HepG2 (cell line): ENCODE results near the gene OST4. TPM values are rescaled to one million over a fixed set of nuclear protein-coding genes. Genes with fewer than 3 reads are reported as not detected.

ENCODE experiments used
- ATAC-seq: fragments of 200-7000 bp; cut with Tn5 transposase; 3 replicates; pipeline ENCODE4 v1.9.1; 2020; ENCODE audit warnings: mild to moderate bottlenecking, moderate library complexity
- BruUV-seq: library from RNA; stranded (reverse); fragments of 400-500 nt; replicated peaks from 2 replicates; lab custom pipeline; 2021; lab: Mats Ljungman, UMichigan
- CTCF ChIA-PET: fragments of 300-600 bp; formaldehyde crosslinking; extraction: SDS; loops from one replicate; lab custom pipeline; 2021; ENCODE audit warnings: low total read pairs, inconsistent platforms, low intra/inter-chr PET ratio; lab: Yijun Ruan, JAX
- POLR2A ChIA-PET: fragments of 350-600 bp; sonication (Branson Sonifier 250); formaldehyde crosslinking; loops from one replicate; lab custom pipeline; 2020; ENCODE audit warnings: antibody characterized with exemption, inconsistent platforms; lab: Yijun Ruan, JAX
- DNase-seq: peaks from one replicate; pipeline ENCODE4 v3.0.0-alpha.2; 2015; ENCODE audit warnings: low spot score
- FAIRE-seq: peaks from 3 replicates; lab custom pipeline; 2011; peaks lifted over from hg19 to GRCh38; lab: Jason Lieb, UNC
- H2AFZ ChIP-seq: one replicate; pipeline ENCODE4 v1.6.1; 2011; ENCODE audit warnings: low read length, inconsistent platforms
- H3K27ac ChIP-seq: fragments of 300-600 bp; 3 replicates; pipeline ENCODE4 v1.8.0; 2011; ENCODE audit warnings: mixed run types, mild to moderate bottlenecking, mixed read lengths, low read length, inconsistent platforms; ENCODE audit not compliant: insufficient read depth; ENCODE audit errors: extremely low read length
- H3K27me3 ChIP-seq, 2 experiments: fragments of 200-600 bp in 1 of 2; 2 replicates in 1 of 2; 3 replicates in 1 of 2; pipeline versions ENCODE4 v1.6.0 to v1.8.0; 2011; ENCODE audit warnings: low read length in 2 of 2, mild to moderate bottlenecking in 2 of 2, moderate library complexity in 2 of 2, inconsistent platforms in 1 of 2; ENCODE audit not compliant: insufficient read depth in 2 of 2, control insufficient read depth in 1 of 2
- H3K36me3 ChIP-seq, 2 experiments: fragments of 200-600 bp in 1 of 2; replicated peaks in 1 of 2; 2 replicates in 1 of 2; 3 replicates in 1 of 2; pipeline versions ENCODE4 v1.5.1 to v1.8.0; 2011; ENCODE audit warnings: low read length in 2 of 2, inconsistent platforms in 1 of 2; ENCODE audit not compliant: insufficient read depth in 2 of 2, control insufficient read depth in 1 of 2
- H3K4me1 ChIP-seq: 2 replicates; pipeline ENCODE4 v1.5.1; 2012; ENCODE audit warnings: low read length, inconsistent platforms; ENCODE audit not compliant: insufficient read depth
- H3K4me2 ChIP-seq: 2 replicates; pipeline ENCODE4 v1.6.0; 2011; ENCODE audit warnings: low read depth, low read length, inconsistent platforms
- H3K4me3 ChIP-seq, 3 experiments: fragments of 200-600 bp in 1 of 3; sonication (generic), shearing (Covaris generic) in 1 of 3; replicated peaks in 1 of 3; 2 replicates each; pipeline ENCODE4 v1.5.1; 2011 to 2016; ENCODE audit warnings: low read length in 3 of 3, inconsistent platforms in 2 of 3, low read depth in 2 of 3, mild to moderate bottlenecking in 2 of 3, control low read depth in 1 of 3, mixed read lengths in 1 of 3; ENCODE audit not compliant: insufficient read depth in 1 of 3
- H3K79me2 ChIP-seq: one replicate; pipeline ENCODE4 v1.6.1; 2011; ENCODE audit warnings: low read length, inconsistent platforms; ENCODE audit not compliant: insufficient read depth
- H3K9ac ChIP-seq: 2 replicates; pipeline ENCODE4 v1.6.0; 2011; ENCODE audit warnings: mild to moderate bottlenecking, low read depth, low read length, inconsistent platforms; ENCODE audit not compliant: insufficient read depth
- H3K9me3 ChIP-seq: 2 replicates; pipeline ENCODE4 v1.5.1; 2012; ENCODE audit warnings: mild to moderate bottlenecking, low read length
- H4K20me1 ChIP-seq: 2 replicates; pipeline ENCODE4 v1.6.0; 2011; ENCODE audit warnings: inconsistent platforms, mild to moderate bottlenecking, low read length, moderate library complexity; ENCODE audit not compliant: insufficient read depth
- AGO2 ChIP-seq: fragments of 200-400 bp; formaldehyde crosslinking; optimal IDR thresholded peaks from 2 replicates; pipeline ENCODE3; 2017; ENCODE audit warnings: mild to moderate bottlenecking, low read depth, low read length, moderate library complexity
- ARID4A ChIP-seq: sonication (generic); formaldehyde crosslinking; IDR thresholded peaks from 2 replicates; pipeline ENCODE4 v1.5.0; 2020; ENCODE audit warnings: mild to moderate bottlenecking, missing genetic modification reagents, borderline replicate concordance
- CREM ChIP-seq, 2 experiments: sonication (generic) in 1 of 2; formaldehyde crosslinking in 1 of 2; IDR thresholded peaks; 2 replicates each; pipeline versions ENCODE4 v1.4.0 to v1.6.1; 2016 to 2020; ENCODE audit warnings: antibody characterized with exemption in 1 of 2, mild to moderate bottlenecking in 1 of 2, missing genetic modification reagents in 1 of 2
- ISL2 ChIP-seq: sonication (generic); formaldehyde crosslinking; IDR thresholded peaks from 2 replicates; pipeline ENCODE4 v1.5.0; 2020; ENCODE audit warnings: missing genetic modification reagents
- KDM3A ChIP-seq: IDR thresholded peaks from 2 replicates; pipeline ENCODE4 v1.6.1; 2018; ENCODE audit warnings: low read depth, missing compliant biosample characterization
- KLF11 ChIP-seq: IDR thresholded peaks from 2 replicates; pipeline ENCODE4 v1.6.1; 2016; ENCODE audit warnings: missing compliant biosample characterization
- PAF1 ChIP-seq: IDR thresholded peaks from 2 replicates; pipeline ENCODE4 v1.6.1; 2016; ENCODE audit warnings: missing genetic modification reagents, missing compliant biosample characterization
- RXRA ChIP-seq: sonication (generic); formaldehyde crosslinking; IDR thresholded peaks from 2 replicates; pipeline ENCODE4 v1.5.1; 2020; ENCODE audit warnings: missing genetic modification reagents
- ZBTB20 ChIP-seq: sonication (generic); formaldehyde crosslinking; IDR thresholded peaks from 2 replicates; pipeline ENCODE4 v1.8.1; 2023; ENCODE audit warnings: missing genetic modification reagents, low read depth, mild to moderate bottlenecking, borderline replicate concordance
- ZNF572 ChIP-seq: sonication (generic); formaldehyde crosslinking; IDR thresholded peaks from 2 replicates; pipeline ENCODE4 v1.5.1; 2020; ENCODE audit warnings: mild to moderate bottlenecking, missing genetic modification reagents
- WGBS: methylation state at CpG from one replicate; pipeline ENCODE4 v1.1.6; 2017; ENCODE audit warnings: low lambda C conversion rate; 5-methylcytosine and 5-hydroxymethylcytosine counted together
- in situ Hi-C: cut with HindIII; loops from 2 replicates; pipeline ENCODE4 v1.10.0; 2017; ENCODE audit warnings: low pct_unique_long_range_greater_than_20kb; ENCODE audit not compliant: extremely low pct_ligation_motif_present
- intact Hi-C: fragments of 100-400 bp; cut with micrococcal nuclease; formaldehyde crosslinking; loops from one replicate; pipeline ENCODE4 v1.10.0; 2022; ENCODE audit not compliant: unreplicated experiment
- polyA plus RNA-seq, 8 experiments: library from polyadenylated mRNA; depleted of rRNA in 3 of 8; stranded (reverse) in 7 of 8; unstranded in 1 of 8; fragments of >200 nt; fragmentation: Illumina TruSeq in 4 of 8; extraction: Trizol in 4 of 8; gene quantifications; 2 replicates each; pipeline versions ENCODE4 v1.2.1 to v1.2.3, GENCODE V29; 2011 to 2016; ENCODE audit warnings: low read depth in 4 of 8, missing spikeins in 1 of 8, mixed read lengths in 1 of 8; ENCODE audit not compliant: insufficient read depth in 1 of 8
- total RNA-seq, 5 experiments: library from RNA; depleted of rRNA; stranded (reverse); fragments of >200 nt; fragmentation: Illumina TruSeq; extraction: Trizol; gene quantifications; 2 replicates each; pipeline ENCODE4 v1.2.3, GENCODE V29; 2016; ENCODE audit warnings: low read depth in 1 of 5
- TF ChIP-seq, protein P1 (sequence below): sonication (generic); formaldehyde crosslinking; IDR thresholded peaks from 2 replicates; pipeline ENCODE4 v1.9.0; 2022; ENCODE audit warnings: low read depth, missing genetic modification reagents

OST4 gene
- total and polyA plus RNA-seq, 2 of the 13 experiments (the other 11 are each of a cell fraction or from before 2014, with no cell fraction given): 498 to 584 TPM

DNA sequence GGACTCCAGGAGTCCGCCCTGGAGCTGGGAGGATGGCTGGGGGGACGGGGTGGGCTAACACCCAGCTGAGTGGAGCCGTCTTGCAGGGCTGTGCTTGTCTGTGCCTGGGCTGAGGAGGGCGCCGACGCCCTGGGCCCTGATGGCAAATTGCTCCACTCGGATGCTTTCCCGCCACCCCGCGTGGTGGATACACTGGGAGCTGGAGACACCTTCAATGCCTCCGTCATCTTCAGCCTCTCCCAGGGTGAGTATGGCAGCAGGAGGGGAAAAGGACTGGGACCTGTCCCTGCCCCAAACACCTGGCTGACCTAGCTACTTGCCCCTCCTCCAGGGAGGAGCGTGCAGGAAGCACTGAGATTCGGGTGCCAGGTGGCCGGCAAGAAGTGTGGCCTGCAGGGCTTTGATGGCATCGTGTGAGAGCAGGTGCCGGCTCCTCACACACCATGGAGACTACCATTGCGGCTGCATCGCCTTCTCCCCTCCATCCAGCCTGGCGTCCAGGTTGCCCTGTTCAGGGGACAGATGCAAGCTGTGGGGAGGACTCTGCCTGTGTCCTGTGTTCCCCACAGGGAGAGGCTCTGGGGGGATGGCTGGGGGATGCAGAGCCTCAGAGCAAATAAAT lies 28.0 kb upstream of the OST4 start (continued):
- TF ChIP-seq RXRA (0 out of 2 replicates have a peak, but pooled peaks have one; percentile 6), PAF1 (CRISPR knock-in tag) (0 out of 2 replicates have a peak, but pooled peaks have one; percentile 29), AGO2 (peak; percentile 71), ISL2 (CRISPR knock-in tag) (no peak)

DNA sequence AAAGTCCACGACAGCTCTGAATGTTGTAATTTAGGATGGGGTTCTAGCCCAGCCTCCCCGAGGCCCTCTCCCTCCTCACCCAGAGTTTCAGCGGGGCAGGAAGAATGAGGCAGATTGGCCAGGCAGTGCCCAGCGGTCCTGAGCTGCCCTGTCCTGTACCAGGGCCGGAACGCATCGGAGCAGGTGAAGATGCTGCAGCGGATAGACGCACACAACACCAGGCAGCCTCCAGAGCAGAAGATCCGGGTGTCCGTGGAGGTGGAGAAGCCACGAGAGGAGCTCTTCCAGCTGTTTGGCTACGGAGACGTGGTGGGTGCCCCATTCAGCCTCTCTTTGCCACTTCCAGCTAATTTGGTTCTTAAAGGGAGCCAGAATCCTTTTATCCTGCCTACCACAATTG lies 25.9 kb upstream of the OST4 start:
- no TSS peak for BruUV-seq
- POLR2A ChIA-PET: interaction anchor here (1.1 to 3.9 kb wide), 3 partner anchors 11 to 94 kb away, joined by 3 to 40 read pairs (median 11); partner anchors contain the start of gene KHK
- in situ Hi-C loops: loop anchor here (5.0 kb wide), 2 partner anchors 100 to 185 kb away; partner anchors contain the start of gene TRIM54

More for the DNA sequence above, 25.9 kb upstream of the OST4 start:
- DNase-seq (no peak), FAIRE-seq (no peak), ATAC-seq (no peak)
- peaks cover 4 to 40% of the 10 kb centered on the region in 2 experiments for H3K36me3 ChIP-seq
- no peaks in the 10 kb centered on the region for H3K27me3 ChIP-seq
- intact Hi-C loops: loop anchor here (5.0 kb wide), 2 partner anchors 115 to 195 kb away; partner anchors contain the start of genes ATRAID and SLC5A6
- no peaks in the 10 kb centered on the region for H3K9me3 ChIP-seq
- CTCF ChIA-PET: interaction anchor here (2.3 kb wide), 1 partner anchor 11 kb away, joined by 6 read pairs; the partner anchor contains the start of gene KHK
- no peak overlapping the region for H3K9ac ChIP-seq
- H3K4me2 ChIP-seq: no peak overlapping the region
- TF ChIP-seq AGO2 (peak; percentile 43), ZNF572 (CRISPR knock-in tag) (0 out of 2 replicates have a peak, but pooled peaks have one; percentile 18), CREM (IDR thresholded peaks at IDR 0.05) (no peak), CREM (CRISPR knock-in tag; IDR thresholded peaks at IDR 0.05) (no peak), KDM3A (no peak), ZBTB20 (CRISPR knock-in tag) (no peak), KLF11 (no peak), ARID4A (CRISPR knock-in tag) (0 out of 2 replicates have a peak, but pooled peaks have one; percentile 4)
- TF ChIP-seq, protein P1, sequence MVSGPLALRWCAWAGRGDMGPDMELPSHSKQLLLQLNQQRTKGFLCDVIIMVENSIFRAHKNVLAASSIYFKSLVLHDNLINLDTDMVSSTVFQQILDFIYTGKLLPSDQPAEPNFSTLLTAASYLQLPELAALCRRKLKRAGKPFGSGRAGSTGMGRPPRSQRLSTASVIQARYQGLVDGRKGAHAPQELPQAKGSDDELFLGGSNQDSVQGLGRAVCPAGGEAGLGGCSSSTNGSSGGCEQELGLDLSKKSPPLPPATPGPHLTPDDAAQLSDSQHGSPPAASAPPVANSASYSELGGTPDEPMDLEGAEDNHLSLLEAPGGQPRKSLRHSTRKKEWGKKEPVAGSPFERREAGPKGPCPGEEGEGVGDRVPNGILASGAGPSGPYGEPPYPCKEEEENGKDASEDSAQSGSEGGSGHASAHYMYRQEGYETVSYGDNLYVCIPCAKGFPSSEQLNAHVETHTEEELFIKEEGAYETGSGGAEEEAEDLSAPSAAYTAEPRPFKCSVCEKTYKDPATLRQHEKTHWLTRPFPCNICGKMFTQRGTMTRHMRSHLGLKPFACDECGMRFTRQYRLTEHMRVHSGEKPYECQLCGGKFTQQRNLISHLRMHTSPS (CRISPR knock-in tag): 0 out of 2 replicates have a peak, but pooled peaks have one; percentile 10
- no peaks in the 10 kb centered on the region for H4K20me1 ChIP-seq
- 99% methylated on average over 14 of the region's 14 CpGs for WGBS
- no peak overlapping the region for H3K27ac ChIP-seq
- H3K79me2 ChIP-seq: peaks cover 13% of the 10 kb centered on the region
- no peak overlapping the region for H2AFZ ChIP-seq
- peaks cover 48% of the 10 kb centered on the region for H3K4me1 ChIP-seq
- no peak overlapping the region for H3K4me3 ChIP-seq
